Hepatocyte (in vitro differentiated cells): ENCODE measurements around the gene CACNA1C. TPM values are rescaled to one million over a fixed set of nuclear protein-coding genes. Genes with fewer than 3 reads are reported as not detected.
A peak's percentile ranks its signal among the peaks of the same experiment; 100 is the strongest.

Source experiments
- DNase-seq: peaks from one replicate; pipeline ENCODE4 v3.0.0-alpha.2; 2016; ENCODE audit warnings: low spot score
- H2AFZ ChIP-seq: fragments of 200-600 bp; sonication (generic); 2 replicates; pipeline ENCODE4 v1.6.0; 2016; ENCODE audit warnings: antibody characterized with exemption, mild to moderate bottlenecking
- H3K27ac ChIP-seq: fragments of 200-600 bp; sonication (generic); 2 replicates; pipeline ENCODE4 v1.5.1; 2016; ENCODE audit warnings: mild to moderate bottlenecking
- H3K27me3 ChIP-seq: fragments of 200-600 bp; sonication (generic); 2 replicates; pipeline ENCODE4 v1.6.1; 2016
- H3K36me3 ChIP-seq: fragments of 200-600 bp; sonication (generic); replicated peaks from 2 replicates; pipeline ENCODE4 v1.5.1; 2016; ENCODE audit warnings: low read depth; ENCODE audit not compliant: insufficient read depth
- H3K4me1 ChIP-seq: fragments of 200-600 bp; sonication (generic); 2 replicates; pipeline ENCODE4 v1.5.1; 2016; ENCODE audit warnings: mild to moderate bottlenecking, moderate library complexity; ENCODE audit not compliant: insufficient read depth
- H3K4me2 ChIP-seq: fragments of 200-600 bp; sonication (generic); 2 replicates; pipeline ENCODE4 v1.6.0; 2016
- H3K4me3 ChIP-seq: fragments of 200-600 bp; sonication (generic); 2 replicates; pipeline ENCODE4 v1.5.1; 2016; ENCODE audit warnings: mild to moderate bottlenecking
- H3K79me2 ChIP-seq: fragments of 200-600 bp; sonication (generic); 2 replicates; pipeline ENCODE4 v1.6.0; 2017; ENCODE audit warnings: mild to moderate bottlenecking
- H3K9me2 ChIP-seq: fragments of 200-600 bp; sonication (generic); replicated peaks from 2 replicates; pipeline ENCODE4 v1.6.0; 2017; ENCODE audit warnings: mild to moderate bottlenecking; ENCODE audit not compliant: insufficient read depth
- H3K9me3 ChIP-seq: fragments of 200-600 bp; sonication (generic); 2 replicates; pipeline ENCODE4 v1.5.1; 2016; ENCODE audit warnings: low read depth, mild to moderate bottlenecking
- H4K20me1 ChIP-seq: fragments of 200-600 bp; sonication (generic); 2 replicates; pipeline ENCODE4 v1.6.0; 2016; ENCODE audit warnings: mild to moderate bottlenecking; ENCODE audit not compliant: insufficient read depth, poor library complexity, severe bottlenecking
- CTCF ChIP-seq: fragments of 200-600 bp; sonication (generic); IDR thresholded peaks from 2 replicates; pipeline ENCODE4 v1.5.1; 2016; ENCODE audit warnings: antibody characterized with exemption, mild to moderate bottlenecking; ENCODE audit not compliant: poor library complexity
- EZH2 ChIP-seq: fragments of 200-600 bp; sonication (generic); IDR thresholded peaks from 2 replicates; pipeline ENCODE4 v1.6.1; 2016; ENCODE audit warnings: antibody characterized with exemption, mild to moderate bottlenecking, borderline replicate concordance
- EZH2phosphoT487 ChIP-seq: fragments of 200-600 bp; sonication (generic); IDR thresholded peaks from one replicate; pipeline ENCODE4 v1.6.1; 2018; ENCODE audit warnings: antibody characterized with exemption, mild to moderate bottlenecking, low read depth, moderate library complexity; ENCODE audit not compliant: unreplicated experiment, severe bottlenecking
- WGBS: methylation state at CpG from one replicate; pipeline ENCODE4 v1.1.6; 2016; ENCODE audit warnings: low lambda C conversion rate; ENCODE audit errors: missing lambda C conversion rate; 5-methylcytosine and 5-hydroxymethylcytosine counted together
- polyA plus RNA-seq: library from polyadenylated mRNA; unstranded; fragments of >200 nt; fragmentation: Nextera tagmentation; extraction: Ambion mirVana; gene quantifications from 2 replicates; pipeline ENCODE4 v1.2.1, GENCODE V29; 2016
- total RNA-seq: library from RNA; depleted of rRNA; stranded (reverse); fragments of >200 nt; gene quantifications from 2 replicates; pipeline ENCODE4 v1.2.3, GENCODE V29; 2014

CACNA1C gene
- total and polyA plus RNA-seq, 2 experiments from 2014 or later: 3.2 to 4.0 TPM

- Histone ChIP-seq H3K79me2 (no peaks in the 10 kb centered on the region), H3K4me3 (no peak overlapping the region), H2AFZ (no peak overlapping the region), H3K4me1 (no peaks in the 10 kb centered on the region), H4K20me1 (no peaks in the 10 kb centered on the region), H3K4me2 (no peak overlapping the region), H3K9me2 (no peaks in the 10 kb centered on the region), H3K36me3 (no peaks in the 10 kb centered on the region), H3K27ac (no peak overlapping the region), H3K9me3 (no peaks in the 10 kb centered on the region), H3K27me3 (no peaks in the 10 kb centered on the region)
- WGBS: 95% methylated on average over 4 of the region's 4 CpGs
- DNase-seq: no peak
- TF ChIP-seq EZH2phosphoT487 (no peak), CTCF (no peak), EZH2 (no peak)
Observed at GRCh38 chr12:2536724-2537123, 483.9 kb downstream of the CACNA1C start.

- Histone ChIP-seq H4K20me1 (no peaks in the 10 kb centered on the region), H3K27ac (no peak overlapping the region), H3K9me2 (no peaks in the 10 kb centered on the region), H3K4me2 (no peak overlapping the region), H3K36me3 (no peaks in the 10 kb centered on the region), H2AFZ (no peak overlapping the region), H3K4me3 (no peak overlapping the region), H3K9me3 (no peaks in the 10 kb centered on the region), H3K27me3 (peaks cover 3% of the 10 kb centered on the region), H3K4me1 (no peaks in the 10 kb centered on the region), H3K79me2 (no peaks in the 10 kb centered on the region)
- TF ChIP-seq EZH2phosphoT487: no peak
- no peak for TF ChIP-seq CTCF
- no peak for TF ChIP-seq EZH2
- no peak for DNase-seq
- 60% methylated on average over 5 of the region's 5 CpGs for WGBS
Observed at GRCh38 chr12:2537868-2538541, 485.2 kb downstream of the CACNA1C start.

- no peak overlapping the region for H3K27ac ChIP-seq
- no peaks in the 10 kb centered on the region for H4K20me1 ChIP-seq
- H3K9me2 ChIP-seq: no peaks in the 10 kb centered on the region
- H3K79me2 ChIP-seq: no peaks in the 10 kb centered on the region
- H2AFZ ChIP-seq: no peak overlapping the region
- H3K9me3 ChIP-seq: no peaks in the 10 kb centered on the region
- no peak for TF ChIP-seq CTCF
- no peak for TF ChIP-seq EZH2phosphoT487
- TF ChIP-seq EZH2: no peak
- WGBS: 89% methylated on average over 8 of the region's 8 CpGs
- no peak overlapping the region for H3K4me3 ChIP-seq
- no peak overlapping the region for H3K4me2 ChIP-seq
- H3K27me3 ChIP-seq: peaks cover 8% of the 10 kb centered on the region
- DNase-seq: no peak
- no peaks in the 10 kb centered on the region for H3K36me3 ChIP-seq
- H3K4me1 ChIP-seq: no peaks in the 10 kb centered on the region
Observed at GRCh38 chr12:2539938-2540337, 487.2 kb downstream of the CACNA1C start.

GRCh38 chr12:2540535-2540941 is 487.8 kb downstream of the CACNA1C start:
- Histone ChIP-seq H3K4me2 (no peak overlapping the region), H3K36me3 (no peaks in the 10 kb centered on the region)

More at GRCh38 chr12:2540535-2540941, 487.8 kb downstream of the CACNA1C start:
- Histone ChIP-seq H4K20me1 (no peaks in the 10 kb centered on the region), H3K4me3 (no peak overlapping the region), H3K27me3 (peaks cover 8% of the 10 kb centered on the region), H2AFZ (no peak overlapping the region), H3K9me3 (no peaks in the 10 kb centered on the region), H3K27ac (no peak overlapping the region), H3K79me2 (no peaks in the 10 kb centered on the region), H3K9me2 (no peaks in the 10 kb centered on the region), H3K4me1 (no peaks in the 10 kb centered on the region)
- WGBS: 70% methylated on average over 13 of the region's 13 CpGs
- TF ChIP-seq CTCF (no peak), EZH2phosphoT487 (no peak), EZH2 (no peak)
- peak; percentile 13 for DNase-seq
